GM12872 (cell line): ENCODE results near the gene CCL1.
A peak's percentile ranks its signal among the peaks of the same experiment; 100 is the strongest.

ENCODE experiments used
- CTCF ChIP-seq: IDR thresholded peaks from 3 replicates; pipeline ENCODE4 v1.5.1; 2011; ENCODE audit warnings: low read depth, mild to moderate bottlenecking, low read length, moderate library complexity; ENCODE audit not compliant: insufficient read depth

The CCL1 gene

GRCh38 chr17:34401165-34401564 lies 38.1 kb upstream of the CCL1 start:
- TF ChIP-seq CTCF, result no peak

DNA sequence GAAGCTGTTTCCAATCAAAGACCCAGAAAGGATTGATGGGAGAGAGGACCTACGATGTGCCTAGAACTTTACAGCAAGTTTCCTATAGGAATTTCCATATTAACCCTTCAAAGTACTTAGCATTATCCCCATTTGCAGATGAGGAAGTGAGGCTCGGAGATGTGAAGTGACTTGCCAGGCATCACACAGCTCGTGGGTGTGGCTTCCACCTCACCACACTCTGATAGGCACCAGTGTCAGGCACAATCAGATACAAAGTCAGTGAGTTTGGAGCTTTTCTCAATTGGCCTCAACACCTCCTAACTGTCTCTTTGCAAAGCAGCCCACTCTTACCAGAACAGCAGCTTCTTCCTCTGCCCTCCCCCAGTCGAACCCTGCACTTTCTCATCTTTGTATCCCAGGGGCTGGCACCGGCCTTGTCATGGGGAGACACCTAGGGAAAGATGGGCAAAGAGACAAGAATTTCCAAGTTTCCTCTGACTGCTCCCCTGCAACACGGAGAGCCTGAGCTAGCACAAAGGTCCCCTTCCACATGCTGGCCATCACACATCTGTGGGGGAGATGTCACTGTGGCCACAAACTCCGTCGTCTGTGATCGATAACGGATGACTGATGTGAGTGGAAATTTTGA lies 37.4 kb upstream of the CCL1 start:
- no peak for TF ChIP-seq CTCF

- TF ChIP-seq CTCF, result no peak
These were observed 36.7 kb upstream of the CCL1 start for GRCh38 chr17:34399725-34400124.

DNA sequence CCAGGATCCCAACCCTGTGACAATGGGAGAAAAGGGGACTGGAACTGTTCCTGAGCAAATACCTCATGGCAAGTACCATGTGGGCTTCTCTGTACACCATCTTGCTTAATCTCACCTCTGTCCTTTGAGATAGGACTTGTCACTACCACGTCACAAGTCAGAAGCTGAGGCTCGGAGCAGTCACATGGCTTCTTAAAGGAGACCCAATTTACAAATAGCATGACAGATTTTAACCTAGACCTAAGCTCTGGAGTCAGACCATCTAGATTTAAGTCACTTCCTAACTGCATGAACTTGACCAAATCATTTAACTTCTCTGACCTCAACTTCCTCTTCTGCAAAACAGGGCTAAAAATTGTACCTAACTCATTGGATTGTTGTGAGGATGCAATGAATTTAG lies 36.0 kb upstream of the CCL1 start:
- no peak for TF ChIP-seq CTCF

GRCh38 chr17:34397265-34397664 lies 34.2 kb upstream of the CCL1 start:
- TF ChIP-seq CTCF, result 0 out of 3 replicates have a peak, but pooled peaks have one; percentile 6

GRCh38 chr17:34393401-34393800 lies 30.4 kb upstream of the CCL1 start:
- TF ChIP-seq CTCF, result no peak

GRCh38 chr17:34391241-34391640 lies 28.2 kb upstream of the CCL1 start:
- no peak for TF ChIP-seq CTCF
